H1 (cell line): ENCODE measurements around the gene MTX2. TPM values are rescaled to one million over a fixed set of nuclear protein-coding genes. Genes with fewer than 3 reads are reported as not detected.

Source experiments
- CTCF ChIA-PET: fragments of 300-600 bp; sonication (Branson Sonifier 250); formaldehyde crosslinking; loops from one replicate; lab custom pipeline; 2021; ENCODE audit not compliant: partially characterized antibody; lab: Charles Lee
- POLR2A ChIA-PET: fragments of 300-600 bp; sonication (Branson Sonifier 250); formaldehyde crosslinking; loops from one replicate; lab custom pipeline; 2021; ENCODE audit warnings: inconsistent platforms; ENCODE audit not compliant: partially characterized antibody; lab: Charles Lee
- DNase-seq, 2 experiments: peaks; one replicate each; pipeline versions ENCODE4 v3.0.0 to v3.0.0-alpha.2; 2010 to 2022; ENCODE audit warnings: low spot score in 2 of 2, low read depth in 1 of 2, mixed read lengths in 1 of 2
- FAIRE-seq: peaks from 2 replicates; lab custom pipeline; 2011; peaks lifted over from hg19 to GRCh38; lab: Jason Lieb, UNC
- H2AFZ ChIP-seq: 2 replicates; pipeline ENCODE4 v1.8.1; 2012; ENCODE audit warnings: low read length, inconsistent platforms
- H2AK5ac ChIP-seq: 2 replicates; pipeline ENCODE4 v1.6.1; 2013; ENCODE audit warnings: low read depth, low read length
- H2BK120ac ChIP-seq: replicated peaks from 2 replicates; pipeline ENCODE3; 2013; ENCODE audit warnings: low read depth, low read length, inconsistent platforms
- H2BK12ac ChIP-seq: 2 replicates; pipeline ENCODE4 v1.6.1; 2013; ENCODE audit warnings: low read depth, low read length
- H2BK15ac ChIP-seq: 2 replicates; pipeline ENCODE4 v1.6.1; 2013; ENCODE audit warnings: low read length
- H2BK20ac ChIP-seq: 2 replicates; pipeline ENCODE4 v1.6.1; 2013; ENCODE audit warnings: low read length
- H2BK5ac ChIP-seq: 2 replicates; pipeline ENCODE4 v1.6.1; 2013; ENCODE audit warnings: low read depth, low read length
- H3K14ac ChIP-seq: 2 replicates; pipeline ENCODE4 v1.6.1; 2013; ENCODE audit warnings: inconsistent platforms; ENCODE audit not compliant: insufficient read length
- H3K18ac ChIP-seq: 2 replicates; pipeline ENCODE4 v1.6.1; 2013; ENCODE audit warnings: low read length; ENCODE audit errors: extremely low read depth
- H3K23ac ChIP-seq: 2 replicates; pipeline ENCODE4 v1.6.1; 2013; ENCODE audit warnings: inconsistent platforms; ENCODE audit not compliant: insufficient read length
- H3K23me2 ChIP-seq: 2 replicates; pipeline ENCODE4 v1.6.1; 2013; ENCODE audit warnings: low read depth, low read length
- H3K27ac ChIP-seq: 2 replicates; pipeline ENCODE4 v1.6.1; 2011; ENCODE audit warnings: low read depth, low read length, inconsistent platforms
- H3K27me3 ChIP-seq, 4 experiments: replicated peaks in 1 of 4; 1 replicate in 1 of 4; 2 replicates in 3 of 4; pipeline versions ENCODE4 v1.6.1 to v1.8.1; 2011 to 2013; ENCODE audit warnings: low read length in 3 of 4, mild to moderate bottlenecking in 3 of 4, inconsistent platforms in 2 of 4, mixed read lengths in 2 of 4, moderate library complexity in 1 of 4; ENCODE audit not compliant: control insufficient read depth in 3 of 4, insufficient read depth in 3 of 4; ENCODE audit errors: extremely low read depth in 1 of 4
- H3K36me3 ChIP-seq, 4 experiments: 2 replicates each; pipeline versions ENCODE4 v1.6.1 to v1.8.1; 2011 to 2013; ENCODE audit warnings: mild to moderate bottlenecking in 4 of 4, low read length in 3 of 4, moderate library complexity in 2 of 4, control low read depth in 1 of 4, inconsistent platforms in 1 of 4; ENCODE audit not compliant: insufficient read depth in 4 of 4, control insufficient read depth in 2 of 4
- H3K4ac ChIP-seq: replicated peaks from 2 replicates; pipeline ENCODE3; 2013; ENCODE audit warnings: low read length, low read depth, mixed read lengths, inconsistent platforms; ENCODE audit not compliant: insufficient read length
- H3K4me1 ChIP-seq, 4 experiments: replicated peaks in 1 of 4; 1 replicate in 1 of 4; 2 replicates in 3 of 4; pipeline versions ENCODE4 v1.6.1 to v1.8.1; 2011 to 2013; ENCODE audit warnings: low read length in 3 of 4, inconsistent platforms in 2 of 4, mixed read lengths in 1 of 4; ENCODE audit not compliant: insufficient read depth in 4 of 4, control insufficient read depth in 3 of 4
- H3K4me2 ChIP-seq, 2 experiments: 2 replicates each; pipeline versions ENCODE4 v1.6.1 to v1.8.1; 2011 to 2013; ENCODE audit warnings: low read depth in 2 of 2, low read length in 2 of 2, control low read depth in 1 of 2, inconsistent platforms in 1 of 2, mild to moderate bottlenecking in 1 of 2; ENCODE audit not compliant: insufficient read depth in 1 of 2
- H3K4me3 ChIP-seq, 4 experiments: fragments of 200-600, 300-600 bp in 1 of 4; sonication (generic), shearing (Covaris generic), sonication (Bioruptor Twin) in 1 of 4; 2 replicates each; pipeline versions ENCODE4 v1.5.1 to v1.8.1; 2011 to 2016; ENCODE audit warnings: low read length in 4 of 4, low read depth in 3 of 4, control low read depth in 2 of 4, inconsistent platforms in 2 of 4, mild to moderate bottlenecking in 2 of 4, mixed read lengths in 1 of 4, moderate library complexity in 1 of 4; ENCODE audit not compliant: insufficient read depth in 2 of 4; ENCODE audit errors: extremely low read depth in 1 of 4
- H3K56ac ChIP-seq: replicated peaks from 2 replicates; pipeline ENCODE3; 2013; ENCODE audit warnings: low read depth, mild to moderate bottlenecking, mixed read lengths, low read length, inconsistent platforms; ENCODE audit not compliant: insufficient read length
- H3K79me1 ChIP-seq: 2 replicates; pipeline ENCODE4 v1.6.1; 2013; ENCODE audit warnings: low read depth, low read length, control low read depth
- H3K79me2 ChIP-seq, 2 experiments: 2 replicates each; pipeline versions ENCODE4 v1.6.1 to v1.8.1; 2012 to 2013; ENCODE audit warnings: low read length in 2 of 2, mild to moderate bottlenecking in 2 of 2, inconsistent platforms in 1 of 2; ENCODE audit not compliant: insufficient read depth in 2 of 2, control insufficient read depth in 1 of 2
- H3K9ac ChIP-seq, 4 experiments: replicated peaks in 1 of 4; 1 replicate in 1 of 4; 2 replicates in 3 of 4; pipeline versions ENCODE4 v1.6.1 to v1.8.1; 2011 to 2013; ENCODE audit warnings: low read depth in 3 of 4, low read length in 3 of 4, control low read depth in 2 of 4, mild to moderate bottlenecking in 2 of 4, moderate library complexity in 2 of 4, inconsistent platforms in 1 of 4; ENCODE audit errors: extremely low read depth in 1 of 4
- H3K9me3 ChIP-seq, 2 experiments: 2 replicates each; pipeline versions ENCODE4 v1.6.1 to v1.8.1; 2012 to 2013; ENCODE audit warnings: mild to moderate bottlenecking in 2 of 2, moderate library complexity in 2 of 2, control low read depth in 1 of 2, inconsistent platforms in 1 of 2, low read depth in 1 of 2, low read length in 1 of 2, mixed read lengths in 1 of 2; ENCODE audit not compliant: insufficient read depth in 2 of 2
- H4K20me1 ChIP-seq, 2 experiments: replicated peaks in 1 of 2; 2 replicates each; pipeline versions ENCODE3 to v1.8.1; 2011 to 2013; ENCODE audit warnings: inconsistent platforms in 2 of 2, low read length in 2 of 2, mild to moderate bottlenecking in 1 of 2; ENCODE audit not compliant: insufficient read depth in 2 of 2, control insufficient read depth in 1 of 2
- H4K5ac ChIP-seq: 2 replicates; pipeline ENCODE4 v1.6.1; 2013; ENCODE audit warnings: low read length, low read depth, mixed read lengths, inconsistent platforms; ENCODE audit not compliant: insufficient read length
- H4K8ac ChIP-seq: 2 replicates; pipeline ENCODE4 v1.8.0; 2013; ENCODE audit warnings: mild to moderate bottlenecking, moderate library complexity, low read length, inconsistent platforms; ENCODE audit not compliant: insufficient read depth; ENCODE audit errors: extremely low read depth
- H4K91ac ChIP-seq: replicated peaks from 2 replicates; pipeline ENCODE3; 2013; ENCODE audit warnings: low read length, mixed read lengths, inconsistent platforms; ENCODE audit not compliant: insufficient read length
- ATF3 ChIP-seq: IDR thresholded peaks from 2 replicates; pipeline ENCODE4 v1.6.1; 2011; ENCODE audit warnings: low read depth, mild to moderate bottlenecking, low read length; ENCODE audit not compliant: insufficient read depth
- CBX5 ChIP-seq: fragments of 300-800, 300-1000 bp; sonication (generic); IDR thresholded peaks from 2 replicates; pipeline ENCODE4 v1.7.1; 2016; ENCODE audit warnings: antibody characterized with exemption, low read length, low read depth
- CREB1 ChIP-seq: IDR thresholded peaks from 2 replicates; pipeline ENCODE4 v1.6.1; 2012; ENCODE audit warnings: inconsistent platforms
- HDAC2 ChIP-seq, 2 experiments: fragments of 300-600 bp in 1 of 2; sonication (generic) in 1 of 2; IDR thresholded peaks; 2 replicates each; pipeline ENCODE4 v1.6.1; 2011 to 2012; ENCODE audit warnings: low read depth in 2 of 2, low read length in 2 of 2, mild to moderate bottlenecking in 2 of 2, moderate library complexity in 2 of 2, borderline replicate concordance in 1 of 2, inconsistent platforms in 1 of 2
- RXRA ChIP-seq: IDR thresholded peaks from 2 replicates; pipeline ENCODE4 v1.6.1; 2011; ENCODE audit warnings: low read depth, mild to moderate bottlenecking, low read length, moderate library complexity; ENCODE audit not compliant: insufficient read depth
- SIX5 ChIP-seq: IDR thresholded peaks from 2 replicates; pipeline ENCODE4 v1.6.1; 2011; ENCODE audit warnings: mild to moderate bottlenecking, low read depth, low read length
- SP4 ChIP-seq: IDR thresholded peaks from 2 replicates; pipeline ENCODE4 v1.6.1; 2012; ENCODE audit warnings: low read length, inconsistent platforms
- TBP ChIP-seq: IDR thresholded peaks from 2 replicates; pipeline ENCODE4 v1.6.1; 2011; ENCODE audit warnings: low read depth, low read length, improper control_type of control experiment
- WGBS, 2 experiments: shearing (Covaris generic) in 1 of 2; methylation state at CpG; one replicate each; pipeline versions ENCODE4 v1.1.6 to v1.1.7; 2013 to 2015; ENCODE audit warnings: low lambda C conversion rate in 2 of 2, mixed read lengths in 2 of 2, inconsistent platforms in 1 of 2, low coverage in 1 of 2, missing lambda C conversion rate in 1 of 2; ENCODE audit not compliant: insufficient replicate concordance in 2 of 2, insufficient coverage in 1 of 2, insufficient read length in 1 of 2; ENCODE audit errors: extremely low coverage in 1 of 2, missing lambda C conversion rate in 1 of 2; 5-methylcytosine and 5-hydroxymethylcytosine counted together
- long read RNA-seq, 2 experiments: library from RNA in 1 of 2; library from capped mRNA in 1 of 2; stranded (forward); transcript quantifications; one replicate each; pipeline ENCODE4 v2.0.0, GENCODE V29; 2021; ENCODE audit warnings: inconsistent platforms in 1 of 2
- polyA minus RNA-seq, 3 experiments: library from RNA; depleted of rRNA, polyadenylated mRNA; stranded (reverse); fragments of >200 nt; gene quantifications; 1 replicate in 2 of 3; 2 replicates in 1 of 3; pipeline ENCODE4 v1.2.3, GENCODE V29; 2011
- polyA plus RNA-seq, 7 experiments: library from polyadenylated mRNA; depleted of rRNA in 3 of 7; stranded (reverse) in 5 of 7; unstranded in 2 of 7; fragments of >200 nt in 5 of 7; fragments of 200-250 nt in 2 of 7; gene quantifications; 1 replicate in 5 of 7; 2 replicates in 1 of 7; 4 replicates in 1 of 7; pipeline versions ENCODE4 v1.2.1 to v1.2.3, GENCODE V29; 2011 to 2013; ENCODE audit warnings: missing spikeins in 2 of 7, mixed read lengths in 2 of 7
- total RNA-seq: library from RNA; stranded (reverse); fragmentation: NEBNext Ultra II Directional; extraction: Animal tissue kit (Norgen Biotek cat#: 25700); gene quantifications from 2 replicates; pipeline ENCODE4 v1.2.1, GENCODE V29; 2021

Gene MTX2
- total RNA-seq, result 32.9 and 33.5 TPM in 2 replicates
- 17.8 and 38.3 TPM in 2 replicates for polyA plus RNA-seq (2011; rRNA removed)
- 40.8 TPM for polyA plus RNA-seq (2011; cell fraction: cytosol; rRNA removed)
- 13.6 TPM for polyA plus RNA-seq (2011; cell fraction: nucleus; rRNA removed)
- 41.6 to 53.8 TPM (median 45.3 TPM) in 4 replicates for polyA plus RNA-seq (2012, experiment 1 of 2)
- polyA plus RNA-seq (2012, experiment 2 of 2), result 15.0 TPM
- polyA plus RNA-seq (2013, experiment 1 of 2), result 28.3 TPM
- polyA plus RNA-seq (2013, experiment 2 of 2), result 29.8 TPM
- polyA minus RNA-seq (2011; rRNA and poly(A)+ RNA removed), result 16.0 and 20.4 TPM in 2 replicates
- 16.5 TPM for polyA minus RNA-seq (2011; cell fraction: cytosol; rRNA and poly(A)+ RNA removed)
- 23.5 TPM for polyA minus RNA-seq (2011; cell fraction: nucleus; rRNA and poly(A)+ RNA removed)
- long read RNA-seq, experiment 1, transcript MTX2-201 (10 exons, 1,364 nt), result major isoform, 30 of 57 reads
- long read RNA-seq, experiment 1, partial matches to known transcripts, result 10 of 57 reads
- long read RNA-seq, experiment 1, other reads (novel, unspliced or antisense), result 14 of 57 reads
- long read RNA-seq, experiment 2, transcript MTX2-201 (10 exons, 1,364 nt), result major isoform, 104 of 118 reads
- long read RNA-seq, experiment 2, partial matches to known transcripts, result 2 of 118 reads
- long read RNA-seq, experiment 2, other reads (novel, unspliced or antisense), result 7 of 118 reads

GRCh38 chr2:176269319-176270099 lies at the start of gene MTX2:
TSS of gene MTX2 (plus strand) at chr2:176269442. CDS start at chr2:176269630, 188 bp downstream.
- POLR2A ChIA-PET, result interaction anchor here (1.3 to 1.9 kb wide), 3 partner anchors 9 to 43 kb away, joined by 3 to 6 read pairs (median 4); no protein-coding TSS in a partner anchor
- H4K91ac ChIP-seq, result peak within 1 kb of the TSS; percentile 79
- no peak within 1 kb of the TSS for H2AK5ac ChIP-seq
- peak within 1 kb of the TSS; percentile 86 to 95 (median 93) for H3K4me3 ChIP-seq
- H3K27me3 ChIP-seq, result no peaks in the 10 kb centered on the region
- no peaks in the 10 kb centered on the region for H3K36me3 ChIP-seq
- peaks cover 0 to 49% of the 10 kb centered on the region in 2 experiments; a peak in 2 of 4 replicates for H3K79me2 ChIP-seq
- CTCF ChIA-PET, result interaction anchor here (0.7 to 0.9 kb wide), 2 partner anchors 136 to 147 kb away, joined by 3 read pairs; no protein-coding TSS in a partner anchor
- peak within 1 kb of the TSS; percentile 78 to 93 (median 87) for H3K9ac ChIP-seq
- H2BK120ac ChIP-seq, result no peak within 1 kb of the TSS
- H3K4me2 ChIP-seq, result peak within 1 kb of the TSS; percentile 70 to 72
- 2% methylated on average over 56 of the region's 58 CpGs; no CpG with 5 or more reads in 1 of the 2 experiments for WGBS, 2 experiments
- H4K8ac ChIP-seq, result peak within 1 kb of the TSS; percentile 98
- H3K18ac ChIP-seq, result peak within 1 kb of the TSS; percentile 64
- peak within 1 kb of the TSS; percentile 91 for H3K56ac ChIP-seq
- H2AFZ ChIP-seq, result peak within 1 kb of the TSS; percentile 65
- H3K27ac ChIP-seq, result peak within 1 kb of the TSS; percentile 83; the same call in 1 of the 2 replicates
- H2BK20ac ChIP-seq, result no peak within 1 kb of the TSS
- H2BK5ac ChIP-seq, result peak within 1 kb of the TSS; percentile 82
- FAIRE-seq (no peak), DNase-seq (peak; percentile 38 to 89)
- H4K5ac ChIP-seq, result peak within 1 kb of the TSS; percentile 79
- H4K20me1 ChIP-seq, result peaks cover 2% of the 10 kb centered on the region in 2 experiments
- no peak within 1 kb of the TSS for H3K23ac ChIP-seq
- no peak within 1 kb of the TSS for H2BK12ac ChIP-seq
- no peak within 1 kb of the TSS for H3K4ac ChIP-seq
- H3K4me1 ChIP-seq, result peaks cover 0 to 2% (median 0%) of the 10 kb centered on the region in 4 experiments; a peak in 1 of 7 replicates
- H3K14ac ChIP-seq, result no peak within 1 kb of the TSS
- H2BK15ac ChIP-seq, result no peak within 1 kb of the TSS
- no peaks in the 10 kb centered on the region for H3K9me3 ChIP-seq
- no peaks in the 10 kb centered on the region for H3K23me2 ChIP-seq
- H3K79me1 ChIP-seq, result no peaks in the 10 kb centered on the region
- TF ChIP-seq HDAC2 (IDR thresholded peaks at IDR 0.05; ENCODE audit: borderline replicate concordance in 1 of 2, low read depth in 2 of 2, low read length in 2 of 2), result no peak
- TF ChIP-seq CBX5, result no peak
- no peak for TF ChIP-seq ATF3
- peak; percentile 65; the same call in 1 of the 2 replicates for TF ChIP-seq TBP
- peak; percentile 87 for TF ChIP-seq CREB1
- no peak for TF ChIP-seq SIX5
- TF ChIP-seq SP4, result 0 out of 2 replicates have a peak, but pooled peaks have one; percentile 70
- no peak for TF ChIP-seq RXRA
